GM19468 (cell line): Measurements from ENCODE around the gene CFLAR.
"Not testable (repeated sequence)": the region's sequence is repeated elsewhere in the genome, so short reads cannot be mapped to it uniquely, and the experiment has no call there.

ENCODE experiments used
- ATAC-seq: cut with Tn5 transposase; IDR thresholded peaks from one replicate; pipeline ENCODE4 v1.9.1; 2021; ENCODE audit warnings: mild to moderate bottlenecking, moderate library complexity, moderate number of reproducible peaks; ENCODE audit not compliant: unreplicated experiment; ENCODE audit errors: extremely low read depth

CFLAR gene

DNA sequence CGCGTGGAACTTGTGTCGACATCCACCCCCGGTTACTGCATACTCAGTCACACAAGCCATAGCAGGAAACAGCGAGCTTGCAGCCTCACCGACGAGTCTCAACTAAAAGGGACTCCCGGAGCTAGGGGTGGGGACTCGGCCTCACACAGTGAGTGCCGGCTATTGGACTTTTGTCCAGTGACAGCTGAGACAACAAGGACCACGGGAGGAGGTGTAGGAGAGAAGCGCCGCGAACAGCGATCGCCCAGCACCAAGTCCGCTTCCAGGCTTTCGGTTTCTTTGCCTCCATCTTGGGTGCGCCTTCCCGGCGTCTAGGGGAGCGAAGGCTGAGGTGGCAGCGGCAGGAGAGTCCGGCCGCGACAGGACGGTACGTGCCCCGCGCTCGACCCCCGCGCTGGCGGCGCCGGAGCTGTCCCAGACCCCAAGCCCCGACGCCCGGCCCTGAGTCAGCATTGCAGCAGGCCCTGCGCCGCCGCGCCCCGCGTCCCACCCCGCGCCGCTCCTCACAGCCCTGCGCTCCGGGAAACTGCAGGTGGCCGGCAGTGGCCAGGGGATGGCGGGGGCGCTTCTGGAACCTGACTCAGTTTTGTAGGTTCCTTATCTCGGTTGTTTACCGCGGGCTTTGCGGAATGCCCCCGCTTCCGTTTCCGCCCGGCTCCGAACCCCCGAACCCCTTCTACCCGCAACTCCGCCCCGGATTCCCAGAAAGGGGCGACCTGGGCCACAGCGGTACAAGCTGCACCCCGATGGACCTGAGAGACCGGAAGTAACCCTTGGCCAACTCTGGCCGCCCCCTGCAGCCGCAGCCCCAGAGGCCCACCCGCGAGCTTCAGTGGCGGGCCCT is at the start of gene CFLAR:
Gene CFLAR, plus strand, starts transcription at position 50 of the 844 bp plus-strand sequence. CDS start 13,702 bp downstream, outside the sequence.
- ATAC-seq, result no peak

DNA sequence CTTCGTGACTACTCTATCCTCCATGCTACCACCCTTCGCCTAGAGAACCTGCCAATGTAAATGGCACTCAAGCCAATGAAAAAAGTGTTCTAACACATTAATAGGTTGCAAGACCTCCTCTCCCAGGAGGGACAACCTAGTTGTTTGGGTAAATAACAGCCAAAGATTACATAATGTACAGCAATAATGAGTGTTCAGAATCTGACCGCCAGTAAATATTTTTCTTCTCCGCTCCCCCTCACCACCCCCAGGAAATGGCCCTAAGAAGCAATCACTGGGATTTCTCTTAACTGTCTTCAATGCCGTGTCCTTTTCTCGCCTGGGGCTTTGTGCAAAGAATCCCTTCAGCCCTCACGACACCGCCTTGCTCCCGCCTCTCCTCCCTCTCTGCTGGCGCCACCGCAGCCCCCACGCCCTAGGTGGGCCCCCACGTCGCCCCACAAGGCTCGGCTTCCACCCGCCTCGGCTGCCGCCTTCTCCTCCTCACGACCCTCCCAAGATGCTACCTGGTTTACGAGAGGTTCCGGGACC is 45.0 kb upstream of the CFLAR start:
- ATAC-seq, result no peak

DNA sequence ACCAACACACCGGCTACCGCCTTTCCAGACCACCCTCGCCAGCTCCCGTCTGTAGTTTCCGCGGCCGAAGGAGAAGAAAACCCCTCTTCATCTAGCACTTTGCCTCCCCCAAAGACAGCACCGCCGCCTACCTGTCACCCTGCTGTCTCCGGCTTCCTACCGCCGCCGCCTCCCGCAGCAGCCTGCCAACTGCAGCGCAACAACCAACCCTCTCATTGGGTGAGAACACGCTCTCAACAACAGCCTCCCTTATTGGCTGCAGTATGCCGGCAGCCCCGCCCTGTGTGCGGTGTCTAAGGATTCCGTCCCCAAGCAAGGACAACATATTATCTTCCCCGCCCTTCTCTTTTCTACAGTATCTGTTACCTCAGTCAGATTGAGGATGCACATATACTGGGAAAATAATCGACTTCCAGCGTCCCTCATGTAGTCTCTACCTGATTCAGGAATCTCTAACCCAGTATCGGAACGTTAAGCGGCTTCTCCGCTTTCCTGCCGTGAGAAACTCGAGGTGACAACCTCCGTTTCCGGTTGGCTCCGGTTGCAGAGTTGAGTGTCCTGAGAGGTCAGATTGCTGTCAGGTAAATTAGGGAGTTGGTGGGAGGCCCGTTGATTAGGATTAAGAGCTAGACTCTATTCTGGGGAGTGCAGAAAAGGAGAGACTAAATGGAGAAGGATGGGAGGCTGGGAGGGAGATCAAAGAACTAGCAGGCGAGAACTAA is 44.3 kb upstream of the CFLAR start, which contains the start of the genes HYCC2 and NDUFB3:
Gene HYCC2, minus strand, starts transcription at position 193 of the 722 bp plus-strand sequence. CDS start 47,662 bp downstream, outside the sequence.
Gene NDUFB3, plus strand, starts transcription at position 523 of the 722 bp plus-strand sequence. CDS start 6,882 bp downstream, outside the sequence.
- ATAC-seq, result peak; percentile 93

DNA sequence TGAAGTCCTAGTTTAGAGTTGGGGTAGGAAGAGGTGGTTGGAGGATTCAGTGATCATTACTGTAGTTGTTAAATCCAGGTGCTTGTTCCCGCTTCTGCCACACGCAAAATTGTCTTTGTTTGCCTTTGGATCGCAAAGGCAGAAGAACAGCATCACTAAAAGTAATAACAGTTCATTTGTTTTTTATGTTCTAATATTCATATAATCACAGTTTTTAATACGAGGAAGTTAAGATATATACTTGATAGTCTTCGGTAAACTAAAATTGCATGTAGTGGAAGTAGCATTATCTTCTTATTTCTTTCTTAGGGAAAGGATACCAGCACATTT is 43.8 kb upstream of the CFLAR start:
- no peak for ATAC-seq

DNA sequence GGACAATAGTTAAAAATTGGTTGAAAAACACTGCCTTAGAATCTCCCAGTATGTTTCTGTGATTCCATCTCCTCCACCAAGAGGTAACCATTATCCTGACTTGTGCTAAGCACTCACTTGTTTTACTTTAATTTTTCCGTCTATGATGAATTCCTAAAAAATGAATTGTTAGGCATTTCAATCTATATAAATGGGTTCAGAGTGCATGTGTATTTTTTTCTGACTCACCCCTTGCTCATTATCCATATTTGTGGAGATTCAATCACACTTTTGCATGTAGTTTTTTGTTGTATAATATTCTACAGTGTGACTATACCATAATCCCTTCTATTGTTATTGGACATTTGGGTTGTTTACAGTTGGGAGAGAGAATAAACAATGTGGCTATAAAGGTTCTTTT is 42.9 kb upstream of the CFLAR start:
- ATAC-seq, result no peak

DNA sequence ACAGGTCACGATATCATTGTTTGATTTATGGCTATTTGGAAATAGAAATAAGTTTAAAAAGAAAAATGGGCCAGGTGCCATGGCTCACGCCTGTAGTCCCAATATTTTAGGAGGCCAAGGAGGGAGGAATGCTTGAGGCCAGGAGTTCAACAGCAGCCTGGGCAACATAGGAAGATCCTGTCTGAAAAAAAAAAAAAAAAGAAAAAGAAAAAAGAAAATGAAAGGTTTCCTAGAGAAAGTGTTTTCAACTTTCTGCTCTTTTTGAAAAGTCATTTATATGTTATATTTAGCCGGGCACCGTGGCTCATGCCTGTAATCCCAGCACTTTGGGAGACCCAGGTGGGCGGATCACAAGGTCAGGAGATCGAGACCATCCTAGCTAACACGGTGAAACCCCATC is 41.0 kb upstream of the CFLAR start:
- no peak for ATAC-seq

DNA sequence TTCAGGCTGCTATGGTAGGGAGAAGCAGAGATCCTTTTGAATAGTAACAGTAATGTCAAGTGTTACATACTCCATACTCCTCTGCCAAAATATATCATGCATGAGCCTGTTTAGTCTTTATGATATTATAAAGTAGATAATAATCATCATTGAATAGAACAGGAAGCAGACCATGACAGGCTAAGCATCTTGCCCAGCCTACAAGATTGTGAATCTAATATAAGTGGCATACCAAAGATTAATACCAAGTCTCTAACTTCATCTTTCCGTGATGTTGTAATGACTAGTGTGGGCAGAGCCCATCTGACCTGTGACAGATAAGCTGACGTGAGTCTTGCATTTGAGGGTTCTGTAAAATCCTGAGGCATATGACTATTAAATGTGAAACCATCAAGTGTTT is 31.1 kb upstream of the CFLAR start:
- ATAC-seq, result no peak

DNA sequence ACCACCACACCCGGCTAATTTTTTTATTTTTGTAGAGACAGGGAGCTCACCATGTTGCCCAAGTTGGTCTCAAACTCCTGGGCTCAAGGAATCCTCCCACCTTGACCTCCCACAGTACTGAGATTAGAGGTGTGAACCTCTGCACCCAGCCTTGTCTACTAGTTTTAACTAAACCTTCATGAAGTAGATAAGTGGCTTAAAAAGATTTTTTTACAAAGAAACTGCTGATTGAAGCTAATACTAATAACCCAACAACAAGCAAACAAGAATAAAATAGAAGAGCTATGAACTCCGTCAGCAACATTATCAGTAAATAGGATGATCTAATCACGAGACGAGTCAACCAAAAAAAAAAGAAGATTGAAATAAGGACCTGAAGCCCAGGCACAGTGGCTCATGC is 25.4 kb upstream of the CFLAR start:
- ATAC-seq, result no peak

DNA sequence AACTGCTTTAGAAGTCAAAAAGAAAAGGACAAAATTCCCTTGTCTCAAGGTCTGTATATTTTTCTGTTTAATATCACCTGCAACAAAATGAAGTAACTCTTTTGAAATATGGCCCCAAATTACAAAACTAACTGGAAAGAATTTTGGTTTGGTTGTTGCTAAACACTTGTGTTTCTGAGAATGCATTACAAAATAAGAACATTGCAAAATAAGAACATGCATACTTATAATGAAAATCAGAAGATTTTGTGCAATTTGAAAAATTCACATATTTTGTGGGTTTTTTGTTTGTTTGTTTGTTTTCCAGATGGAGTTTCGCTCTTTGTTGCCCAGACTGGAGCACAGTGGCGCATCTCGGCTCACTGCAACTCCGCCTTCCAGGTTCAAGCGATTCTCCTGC is 22.4 kb upstream of the CFLAR start:
- no peak for ATAC-seq

DNA sequence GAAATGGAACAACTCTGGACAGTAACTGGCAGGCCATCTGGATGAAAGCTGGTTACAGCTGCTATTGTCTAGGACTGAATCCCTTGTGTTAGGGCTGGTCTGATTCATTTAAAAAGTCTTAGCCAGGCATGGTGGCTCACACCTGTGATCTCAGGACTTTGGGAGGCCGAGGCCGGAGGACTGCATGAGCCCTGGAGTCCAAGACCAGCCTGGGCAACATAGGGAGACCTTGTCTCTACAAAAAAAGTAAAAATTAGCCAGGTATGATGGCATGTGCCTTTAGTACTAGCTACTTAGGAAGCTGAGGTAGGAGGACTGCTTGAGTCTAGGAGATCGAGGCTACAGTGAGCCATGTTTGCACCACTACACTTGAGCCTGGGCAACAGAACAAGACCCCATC is 15.5 kb upstream of the CFLAR start:
- ATAC-seq, result no peak

DNA sequence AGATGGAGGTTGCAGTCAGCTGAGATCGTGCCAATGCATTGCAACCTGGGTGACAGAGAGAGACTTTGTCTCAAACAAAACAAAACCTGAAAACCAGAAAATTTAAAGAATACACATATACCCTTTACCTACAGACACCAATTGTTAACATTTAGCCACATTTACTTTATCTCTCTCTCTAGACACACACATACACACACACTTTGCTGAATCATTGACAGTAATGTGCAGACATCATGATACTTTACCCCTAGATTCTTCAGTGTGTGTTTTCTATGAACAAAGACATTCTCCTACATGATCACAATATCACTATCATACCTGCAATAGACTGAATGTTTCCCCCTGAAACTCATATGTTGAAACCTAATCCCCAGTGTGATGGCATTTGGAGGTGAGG is 10.2 kb upstream of the CFLAR start:
- ATAC-seq, result no peak

DNA sequence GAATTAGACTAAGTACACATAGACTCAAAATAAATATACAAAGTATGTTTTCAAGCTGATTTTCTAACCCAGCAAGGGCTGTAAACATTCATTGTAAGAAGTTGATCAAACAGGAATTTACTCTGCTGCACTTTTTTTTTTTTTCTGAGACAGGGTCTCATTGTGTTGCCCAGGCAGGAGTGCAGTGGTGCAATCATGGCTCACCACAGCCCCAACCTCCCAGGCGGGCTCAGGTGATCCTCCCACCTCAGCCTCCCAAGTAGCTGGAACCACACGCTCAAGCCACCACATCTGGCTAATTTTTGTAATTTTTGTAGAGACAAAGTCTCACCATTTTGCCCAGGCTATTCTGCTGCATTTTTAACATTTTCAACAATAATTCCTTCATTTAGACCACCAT is 8.3 kb upstream of the CFLAR start:
- ATAC-seq, result no peak

DNA sequence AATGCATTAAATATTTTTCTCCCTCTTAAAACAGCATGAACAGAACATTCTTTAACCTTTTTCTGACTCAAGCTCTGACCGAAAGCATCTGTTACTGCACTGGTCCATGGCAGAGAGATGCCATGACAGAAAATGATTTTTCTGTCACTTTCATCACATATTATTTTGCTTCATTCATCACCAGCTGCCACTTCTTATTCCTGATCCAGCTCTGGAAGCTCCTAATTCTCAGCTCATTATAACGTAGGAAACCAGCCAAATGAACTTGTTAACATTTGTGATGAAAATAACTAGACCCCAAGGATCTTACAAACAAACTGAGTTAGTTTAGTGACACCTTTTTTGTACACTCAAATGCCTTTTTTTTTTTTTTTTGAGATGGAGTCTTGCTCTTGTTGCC is 7.6 kb upstream of the CFLAR start:
- ATAC-seq, result no peak

DNA sequence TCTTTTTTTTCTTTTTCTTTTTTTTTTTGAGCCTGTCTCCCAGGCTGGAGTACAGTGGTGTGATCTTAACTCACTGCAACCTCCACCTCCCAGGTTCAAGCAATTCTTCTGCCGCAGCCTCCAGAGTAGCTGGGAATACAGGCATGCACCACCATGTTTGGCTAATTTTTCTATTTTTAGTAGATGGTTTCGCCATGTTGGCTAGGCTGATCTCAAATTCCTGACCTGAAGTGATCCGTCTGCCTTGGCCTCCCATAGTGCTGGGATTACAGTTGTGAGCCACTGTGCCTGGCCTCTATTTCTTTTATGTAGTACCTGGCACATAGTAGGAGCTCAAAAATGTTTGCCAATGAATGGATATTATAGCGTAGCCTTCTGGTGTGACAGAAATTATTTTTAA is 6.8 kb upstream of the CFLAR start:
- ATAC-seq, result no peak

DNA sequence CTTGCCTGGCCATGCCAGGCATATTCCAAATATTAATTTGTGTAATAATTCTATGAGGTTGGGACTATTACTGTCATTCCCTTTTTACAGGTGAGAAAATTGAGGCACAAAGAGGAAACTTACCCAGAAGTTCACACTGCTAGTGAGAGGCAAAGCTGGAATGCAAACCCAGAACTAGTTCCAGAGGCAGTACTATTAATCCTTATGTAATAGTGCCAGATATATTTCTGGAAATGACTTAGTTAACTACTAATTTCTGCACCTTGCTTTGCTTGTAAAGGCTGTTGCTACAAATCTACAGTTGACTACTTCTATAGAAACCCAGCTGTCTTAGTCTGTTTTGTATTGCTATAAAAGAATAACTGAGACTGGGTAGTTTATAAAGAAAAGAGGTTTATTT is 5.3 kb upstream of the CFLAR start:
- ATAC-seq, result no peak

DNA sequence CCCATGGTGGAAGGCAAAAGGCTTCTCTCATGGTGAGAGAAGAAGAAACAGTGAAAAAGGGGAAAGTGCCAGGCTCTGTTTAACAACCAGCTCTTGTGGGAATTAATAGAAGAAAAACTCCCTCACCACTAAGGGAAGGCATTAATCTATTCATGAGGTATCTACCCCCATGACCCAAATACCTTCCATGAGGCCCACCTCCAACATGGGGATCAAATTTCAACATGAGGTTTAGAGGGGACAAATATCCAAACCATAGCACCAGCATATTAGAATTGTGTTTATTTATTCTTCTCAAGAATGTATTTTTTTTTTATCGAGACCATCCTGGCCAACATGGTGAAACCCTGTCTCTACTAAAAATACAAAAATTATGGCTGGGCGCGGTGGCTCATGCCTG is 4.9 kb upstream of the CFLAR start:
- no peak for ATAC-seq

DNA sequence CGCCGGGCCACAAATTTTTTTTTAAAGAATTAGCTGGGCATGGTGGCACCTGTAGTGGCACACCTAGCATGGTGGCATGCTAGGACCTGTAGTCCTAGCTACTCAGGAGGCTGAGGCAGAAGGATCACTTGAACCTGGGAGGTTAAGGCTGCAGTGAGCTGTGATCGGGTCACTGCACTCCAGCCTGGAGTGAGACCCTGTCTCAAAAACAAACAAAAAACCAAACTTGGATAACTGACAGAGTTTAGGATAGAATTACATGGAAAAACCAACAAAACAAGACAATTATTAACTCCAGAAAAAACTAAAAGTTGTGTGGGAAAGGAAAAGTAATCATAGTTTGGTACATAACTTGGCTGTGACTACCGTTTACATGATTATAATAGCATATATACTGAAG is 1.6 kb upstream of the CFLAR start:
- no peak for ATAC-seq

DNA sequence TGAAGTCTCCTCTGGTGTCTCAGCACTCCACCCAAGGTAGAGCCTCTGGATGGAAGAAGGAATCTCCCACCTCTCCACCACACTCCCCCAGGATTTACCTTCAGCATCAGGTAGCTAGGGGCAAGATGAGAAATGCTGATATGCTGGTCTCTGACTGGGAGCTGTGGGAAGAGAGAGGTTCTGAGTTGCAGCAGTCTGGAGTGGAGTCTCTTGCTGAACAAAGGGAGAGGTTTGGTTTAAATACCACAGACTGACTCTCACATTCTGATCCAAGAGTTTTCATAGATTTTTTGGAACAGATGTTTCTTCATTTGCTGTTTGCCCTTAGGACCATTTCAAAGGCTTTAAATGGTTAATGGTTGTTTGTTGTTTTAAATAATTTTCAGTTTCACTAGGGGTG is 1.1 kb upstream of the CFLAR start:
- ATAC-seq, result no peak

DNA sequence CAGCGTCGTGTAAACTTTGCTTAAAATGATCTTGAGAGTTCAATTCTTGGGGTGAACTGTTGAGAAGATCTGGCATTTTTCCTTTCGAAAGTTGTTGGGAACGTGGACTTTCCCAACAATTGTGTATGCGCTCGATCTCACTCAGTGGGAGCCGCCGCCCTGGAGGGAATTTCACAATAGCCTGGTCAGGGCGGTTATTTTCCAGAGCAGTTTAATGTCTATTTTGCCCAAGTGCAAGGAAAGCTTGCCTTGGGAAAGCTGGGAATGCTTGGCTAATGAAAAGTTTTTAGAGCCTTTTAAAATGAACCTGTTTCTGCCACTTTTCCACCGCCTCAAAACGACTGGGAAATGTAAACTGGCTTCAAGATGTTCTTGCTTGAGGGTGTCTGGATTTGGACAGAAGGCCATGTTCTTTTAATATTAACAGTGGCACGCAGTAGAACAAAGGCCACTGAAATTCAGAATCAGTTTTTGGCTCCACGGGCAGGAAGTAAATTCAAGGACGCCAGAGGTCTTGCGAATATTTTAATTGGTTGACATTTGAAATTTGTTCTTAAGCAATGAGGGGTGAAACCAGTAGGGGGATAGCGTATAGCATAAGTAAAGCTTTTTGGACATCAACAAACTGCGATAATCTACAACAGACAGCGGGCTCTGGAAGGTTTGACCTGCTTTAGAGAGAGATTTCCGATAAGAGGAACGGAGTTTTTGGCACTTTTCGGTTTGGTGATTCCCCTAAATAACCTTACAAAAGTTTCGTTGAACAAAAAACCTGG is 1.2 kb downstream of the CFLAR start:
- ATAC-seq, result peak; percentile 12

DNA sequence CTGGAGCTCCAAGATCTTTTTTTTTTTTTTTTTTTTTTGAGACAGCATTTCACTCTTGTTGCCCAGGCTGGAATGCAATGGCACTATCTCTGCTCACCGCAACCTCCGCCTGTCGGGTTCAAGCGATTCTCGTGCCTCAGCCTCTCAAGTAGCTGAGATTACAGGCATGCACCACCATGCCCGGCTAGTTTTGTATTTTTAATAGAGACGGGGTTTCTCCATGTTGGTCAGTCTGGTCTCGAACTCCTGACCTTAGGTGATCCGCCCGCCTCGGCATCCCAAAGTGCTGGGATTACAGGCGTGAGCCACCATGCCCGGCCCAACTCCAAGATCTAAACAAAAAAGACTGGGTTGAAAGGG is 1.8 kb downstream of the CFLAR start:
- ATAC-seq, result not testable (repeated sequence)
